ENCODE data around the gene ADAMTSL1. TPM values are rescaled to one million over a fixed set of nuclear protein-coding genes. Genes with fewer than 3 reads are reported as not detected.

Gene ADAMTSL1
- total and polyA plus RNA-seq, 2 experiments from 2014 or later = 2.3 to 5.0 TPM

DNA sequence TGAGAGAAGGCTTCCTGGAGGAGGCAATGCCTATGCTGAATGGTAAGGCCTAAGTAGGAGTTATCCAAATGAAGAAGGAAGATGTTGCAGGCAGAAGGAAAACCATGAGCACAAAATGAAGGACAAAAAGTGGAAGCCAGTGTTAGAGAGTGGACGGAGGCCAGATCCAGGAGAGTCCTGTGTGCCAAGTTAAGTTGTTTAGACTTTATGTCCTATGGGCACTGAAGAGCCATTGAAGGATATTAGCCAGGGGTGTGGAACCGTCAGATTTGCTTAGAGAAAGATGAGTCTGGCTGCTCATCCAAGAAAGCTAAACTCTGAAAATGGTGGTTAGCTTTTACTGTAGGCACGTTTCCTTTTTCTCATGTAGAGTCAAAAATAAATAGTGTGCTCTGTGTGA lies 254.7 kb downstream of the ADAMTSL1 start:
- Mint-ChIP-seq H3K4me3 (no peak overlapping the region), H3K36me3 (ENCODE audit: low read depth) (no peaks in the 10 kb centered on the region), H3K9me3 (no peaks in the 10 kb centered on the region), H3K27ac (no peak overlapping the region), H3K27me3 (ENCODE audit: insufficient read depth, low read depth, poor library complexity) (no peaks in the 10 kb centered on the region), H3K4me1 (no peaks in the 10 kb centered on the region)
- Histone ChIP-seq H4K20me1 (replicated peaks; ENCODE audit: insufficient read depth) (no peaks in the 10 kb centered on the region), H3K27ac (ENCODE audit: low read depth) (no peak overlapping the region), H3K4me3 (no peak overlapping the region), H3K4me2 (no peak overlapping the region), H2AFZ (no peak overlapping the region), H3K36me3 (ENCODE audit: insufficient read depth) (no peaks in the 10 kb centered on the region), H3K9me2 (ENCODE audit: insufficient read depth) (no peaks in the 10 kb centered on the region), H3F3A (replicated peaks; ENCODE audit: low read depth) (no peaks in the 10 kb centered on the region), H3K27me3 (ENCODE audit: insufficient read depth) (no peaks in the 10 kb centered on the region), H3K4me1 (ENCODE audit: insufficient read depth) (no peaks in the 10 kb centered on the region), H3K79me2 (replicated peaks; ENCODE audit: insufficient read depth) (no peaks in the 10 kb centered on the region)
- TF ChIP-seq EZH2 (IDR thresholded peaks at IDR 0.05; ENCODE audit: low read depth, unreplicated experiment) (no peak), JUNB (IDR thresholded peaks at IDR 0.05; ENCODE audit: unreplicated experiment) (no peak), POLR2AphosphoS5 (IDR thresholded peaks at IDR 0.05; ENCODE audit: low read depth) (no peak)
- TF ChIP-seq, protein P1, sequence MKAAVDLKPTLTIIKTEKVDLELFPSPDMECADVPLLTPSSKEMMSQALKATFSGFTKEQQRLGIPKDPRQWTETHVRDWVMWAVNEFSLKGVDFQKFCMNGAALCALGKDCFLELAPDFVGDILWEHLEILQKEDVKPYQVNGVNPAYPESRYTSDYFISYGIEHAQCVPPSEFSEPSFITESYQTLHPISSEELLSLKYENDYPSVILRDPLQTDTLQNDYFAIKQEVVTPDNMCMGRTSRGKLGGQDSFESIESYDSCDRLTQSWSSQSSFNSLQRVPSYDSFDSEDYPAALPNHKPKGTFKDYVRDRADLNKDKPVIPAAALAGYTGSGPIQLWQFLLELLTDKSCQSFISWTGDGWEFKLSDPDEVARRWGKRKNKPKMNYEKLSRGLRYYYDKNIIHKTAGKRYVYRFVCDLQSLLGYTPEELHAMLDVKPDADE (IDR thresholded peaks at IDR 0.05) = no peak
- TF ChIP-seq, protein P2, sequence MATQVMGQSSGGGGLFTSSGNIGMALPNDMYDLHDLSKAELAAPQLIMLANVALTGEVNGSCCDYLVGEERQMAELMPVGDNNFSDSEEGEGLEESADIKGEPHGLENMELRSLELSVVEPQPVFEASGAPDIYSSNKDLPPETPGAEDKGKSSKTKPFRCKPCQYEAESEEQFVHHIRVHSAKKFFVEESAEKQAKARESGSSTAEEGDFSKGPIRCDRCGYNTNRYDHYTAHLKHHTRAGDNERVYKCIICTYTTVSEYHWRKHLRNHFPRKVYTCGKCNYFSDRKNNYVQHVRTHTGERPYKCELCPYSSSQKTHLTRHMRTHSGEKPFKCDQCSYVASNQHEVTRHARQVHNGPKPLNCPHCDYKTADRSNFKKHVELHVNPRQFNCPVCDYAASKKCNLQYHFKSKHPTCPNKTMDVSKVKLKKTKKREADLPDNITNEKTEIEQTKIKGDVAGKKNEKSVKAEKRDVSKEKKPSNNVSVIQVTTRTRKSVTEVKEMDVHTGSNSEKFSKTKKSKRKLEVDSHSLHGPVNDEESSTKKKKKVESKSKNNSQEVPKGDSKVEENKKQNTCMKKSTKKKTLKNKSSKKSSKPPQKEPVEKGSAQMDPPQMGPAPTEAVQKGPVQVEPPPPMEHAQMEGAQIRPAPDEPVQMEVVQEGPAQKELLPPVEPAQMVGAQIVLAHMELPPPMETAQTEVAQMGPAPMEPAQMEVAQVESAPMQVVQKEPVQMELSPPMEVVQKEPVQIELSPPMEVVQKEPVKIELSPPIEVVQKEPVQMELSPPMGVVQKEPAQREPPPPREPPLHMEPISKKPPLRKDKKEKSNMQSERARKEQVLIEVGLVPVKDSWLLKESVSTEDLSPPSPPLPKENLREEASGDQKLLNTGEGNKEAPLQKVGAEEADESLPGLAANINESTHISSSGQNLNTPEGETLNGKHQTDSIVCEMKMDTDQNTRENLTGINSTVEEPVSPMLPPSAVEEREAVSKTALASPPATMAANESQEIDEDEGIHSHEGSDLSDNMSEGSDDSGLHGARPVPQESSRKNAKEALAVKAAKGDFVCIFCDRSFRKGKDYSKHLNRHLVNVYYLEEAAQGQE (IDR thresholded peaks at IDR 0.05; ENCODE audit: unreplicated experiment) = no peak
- DNase-seq (ENCODE audit: low spot score) = no peak
- no peak for ATAC-seq

- H3K4me3 ChIP-seq = no peak overlapping the region
- ATAC-seq (no peak), DNase-seq (ENCODE audit: low spot score) (no peak)
- Mint-ChIP-seq H3K27me3 (ENCODE audit: insufficient read depth, low read depth, poor library complexity) (no peaks in the 10 kb centered on the region), H3K27ac (no peak overlapping the region), H3K9me3 (no peaks in the 10 kb centered on the region), H3K4me1 (no peaks in the 10 kb centered on the region), H3K4me3 (no peak overlapping the region), H3K36me3 (ENCODE audit: low read depth) (no peaks in the 10 kb centered on the region)
- H3K4me2 ChIP-seq = no peak overlapping the region
- H3K4me1 ChIP-seq (ENCODE audit: insufficient read depth) = no peaks in the 10 kb centered on the region
- no peaks in the 10 kb centered on the region for H3K27me3 ChIP-seq (ENCODE audit: insufficient read depth)
- H3K27ac ChIP-seq (ENCODE audit: low read depth) = no peak overlapping the region
- H2AFZ ChIP-seq = no peak overlapping the region
- no peaks in the 10 kb centered on the region for H4K20me1 ChIP-seq (replicated peaks; ENCODE audit: insufficient read depth)
- peaks cover 3% of the 10 kb centered on the region; the same call in 1 of the 2 replicates for H3K9me2 ChIP-seq (ENCODE audit: insufficient read depth)
- no peak for TF ChIP-seq STAT1 (IDR thresholded peaks at IDR 0.05; ENCODE audit: unreplicated experiment)
- TF ChIP-seq, protein P1 (IDR thresholded peaks at IDR 0.05) = no peak
- TF ChIP-seq NANOG (IDR thresholded peaks at IDR 0.05; ENCODE audit: borderline replicate concordance) = no peak
- no peak for TF ChIP-seq JUNB (IDR thresholded peaks at IDR 0.05; ENCODE audit: unreplicated experiment)
- no peaks in the 10 kb centered on the region for H3F3A ChIP-seq (replicated peaks; ENCODE audit: low read depth)
- no peaks in the 10 kb centered on the region for H3K79me2 ChIP-seq (replicated peaks; ENCODE audit: insufficient read depth)
- H3K36me3 ChIP-seq (ENCODE audit: insufficient read depth) = no peaks in the 10 kb centered on the region
Measured at GRCh38 chr9:18730241-18730640, 256.3 kb downstream of the ADAMTSL1 start.
